Testis (tissue), 5 donors: ENCODE results near the gene ZNF83. TPM values are rescaled to one million over a fixed set of nuclear protein-coding genes. Genes with fewer than 3 reads are reported as not detected.
"Not testable (repeated sequence)": the region's sequence is repeated elsewhere in the genome, so short reads cannot be mapped to it uniquely, and the experiment has no call there.

Experiments used
- DNase-seq: peaks from one replicate; pipeline ENCODE4 v3.0.0-alpha.2; 2019
- H3K27ac ChIP-seq, 2 donors: fragments of 200-600 bp; sonication (generic); one replicate each; pipeline ENCODE4 v1.5.1; 2019
- H3K27me3 ChIP-seq: fragments of 200-600 bp; sonication (generic); one replicate; pipeline ENCODE4 v1.5.1; 2019
- H3K36me3 ChIP-seq: fragments of 200-600 bp; sonication (generic); one replicate; pipeline ENCODE4 v1.5.1; 2017; ENCODE audit warnings: low read depth; ENCODE audit errors: missing control alignments
- H3K4me1 ChIP-seq: fragments of 200-600 bp; sonication (generic); one replicate; pipeline ENCODE4 v1.5.1; 2019
- H3K4me3 ChIP-seq, 2 donors: fragments of 200-600 bp; sonication (generic); one replicate each; pipeline ENCODE4 v1.5.1; 2017 to 2019
- H3K9me3 ChIP-seq: fragments of 200-600 bp; sonication (generic); one replicate; pipeline ENCODE4 v1.5.1; 2017
- POLR2A ChIP-seq: fragments of 450-650 bp; IDR thresholded peaks from one replicate; pipeline ENCODE4 v1.6.1; 2017; ENCODE audit warnings: antibody characterized with exemption, mild to moderate bottlenecking, moderate library complexity
- whole genome bisulfite sequencing, 2 donors: methylation state at CpG; one replicate each; pipeline ENCODE4 v1.1.5; 2018; 5-methylcytosine and 5-hydroxymethylcytosine counted together
- intact Hi-C: fragments of 100-400 bp; cut with DNase I; formaldehyde crosslinking; loops from one replicate; pipeline ENCODE4 v1.15.1; 2023; ENCODE audit warnings: low total_unique reads
- long read RNA-seq, 2 donors: transcript quantifications; one replicate each; lab custom pipeline, GENCODE V29; 2026
- polyA plus RNA-seq: library from polyadenylated mRNA; stranded (reverse); fragments of 350-450 nt; fragmentation: Illumina TruSeq; extraction: RNeasy Lipid Tissue Mini Kit (QIAGEN cat#74804); gene quantifications from one replicate; pipeline ENCODE4 v1.2.3, GENCODE V29; 2014; ENCODE audit warnings: low read depth, low replicate concordance; ENCODE audit not compliant: insufficient read depth
- total RNA-seq, 2 donors: library from RNA; depleted of rRNA; stranded (reverse); fragments of >200 nt; gene quantifications; one replicate each; pipeline ENCODE4 v1.2.3, GENCODE V29; 2016
- TF ChIP-seq, protein P1 (sequence below), 3 experiments: fragments of 450-650 bp in 2 of 3; fragments of 200-600 bp in 1 of 3; sonication (generic) in 1 of 3; IDR thresholded peaks; one replicate each; pipeline ENCODE4 v1.5.1; 2016 to 2019; ENCODE audit warnings: antibody characterized with exemption in 3 of 3, mild to moderate bottlenecking in 2 of 3, moderate library complexity in 1 of 3

Gene ZNF83
- 10 to 100 TPM; 50.8 to 61.1 TPM for total RNA-seq
- polyA plus RNA-seq = 28.6 TPM
- long read RNA-seq, donor 1, transcript ZNF83-203 (2 exons, 3,743 nt) = major isoform, 34 of 40 reads
- long read RNA-seq, donor 1, partial matches to known transcripts = 0 of 40 reads
- long read RNA-seq, donor 1, other reads (novel, unspliced or antisense) = 0 of 40 reads
- long read RNA-seq, donor 2, transcript ZNF83-203 (2 exons, 3,743 nt) = major isoform, 9 of 18 reads
- long read RNA-seq, donor 2, partial matches to known transcripts = 8 of 18 reads
- long read RNA-seq, donor 2, other reads (novel, unspliced or antisense) = 0 of 18 reads

DNA sequence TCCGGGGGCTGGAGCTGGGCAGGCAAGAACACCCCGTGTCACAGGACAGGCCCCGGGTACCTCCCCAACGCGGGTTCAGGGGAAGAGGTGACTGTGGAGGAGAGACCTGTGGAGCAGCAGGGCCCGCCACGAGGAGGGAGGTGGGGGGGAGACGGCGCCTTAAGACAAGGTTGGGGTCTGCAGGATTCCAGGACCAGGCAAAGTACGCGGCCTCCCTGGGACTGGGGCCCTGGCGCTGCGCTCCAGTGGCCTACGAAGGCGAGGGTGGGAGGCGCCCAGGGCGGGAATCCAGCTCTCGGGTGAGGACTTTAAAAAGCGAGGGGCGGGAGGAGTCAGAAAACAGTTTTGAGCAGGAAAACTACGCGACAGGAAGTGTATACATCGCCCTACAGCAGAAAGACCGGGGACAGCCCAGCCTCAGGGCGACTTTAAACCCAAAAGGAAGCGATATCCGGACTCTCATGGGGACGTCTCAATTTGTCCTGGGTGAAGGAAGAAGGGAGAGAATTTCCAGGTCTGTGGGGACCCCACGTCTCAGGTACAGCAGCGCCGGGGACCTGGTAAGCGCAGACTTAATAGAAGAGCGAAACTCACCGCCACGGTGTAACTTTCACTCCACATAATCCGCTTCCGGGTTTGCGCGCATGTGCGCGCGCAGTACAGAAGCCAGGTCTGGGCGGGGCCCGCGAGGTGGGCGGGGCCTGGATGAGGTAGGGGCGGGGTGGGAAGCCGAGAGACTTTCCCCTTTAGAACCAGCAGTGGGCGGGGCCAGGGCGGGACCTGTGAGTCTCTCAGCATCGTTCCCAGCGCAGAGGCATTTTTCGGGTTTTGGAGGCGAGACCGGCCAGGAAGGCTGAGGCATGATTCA lies at the start of gene ZNF83:
Gene ZNF83, minus strand, starts transcription at position 638 of the 868 bp plus-strand sequence.
- peak within 1 kb of the TSS; percentile 65 to 80 for H3K27ac ChIP-seq
- intact Hi-C loops = no loop called here
- H3K4me3 ChIP-seq = peak within 1 kb of the TSS; percentile 82 to 84
- TF ChIP-seq, protein P1, sequence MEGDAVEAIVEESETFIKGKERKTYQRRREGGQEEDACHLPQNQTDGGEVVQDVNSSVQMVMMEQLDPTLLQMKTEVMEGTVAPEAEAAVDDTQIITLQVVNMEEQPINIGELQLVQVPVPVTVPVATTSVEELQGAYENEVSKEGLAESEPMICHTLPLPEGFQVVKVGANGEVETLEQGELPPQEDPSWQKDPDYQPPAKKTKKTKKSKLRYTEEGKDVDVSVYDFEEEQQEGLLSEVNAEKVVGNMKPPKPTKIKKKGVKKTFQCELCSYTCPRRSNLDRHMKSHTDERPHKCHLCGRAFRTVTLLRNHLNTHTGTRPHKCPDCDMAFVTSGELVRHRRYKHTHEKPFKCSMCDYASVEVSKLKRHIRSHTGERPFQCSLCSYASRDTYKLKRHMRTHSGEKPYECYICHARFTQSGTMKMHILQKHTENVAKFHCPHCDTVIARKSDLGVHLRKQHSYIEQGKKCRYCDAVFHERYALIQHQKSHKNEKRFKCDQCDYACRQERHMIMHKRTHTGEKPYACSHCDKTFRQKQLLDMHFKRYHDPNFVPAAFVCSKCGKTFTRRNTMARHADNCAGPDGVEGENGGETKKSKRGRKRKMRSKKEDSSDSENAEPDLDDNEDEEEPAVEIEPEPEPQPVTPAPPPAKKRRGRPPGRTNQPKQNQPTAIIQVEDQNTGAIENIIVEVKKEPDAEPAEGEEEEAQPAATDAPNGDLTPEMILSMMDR (IDR thresholded peaks at IDR 0.05) = no peak
- TF ChIP-seq POLR2A = no peak
- no peaks in the 10 kb centered on the region for H3K4me1 ChIP-seq
- H3K27me3 ChIP-seq = no peaks in the 10 kb centered on the region
- H3K9me3 ChIP-seq = no peaks in the 10 kb centered on the region
- H3K36me3 ChIP-seq = no peaks in the 10 kb centered on the region
- WGBS, 2 donors = 0% methylated on average over 40 to 55 of the region's 55 CpGs
- peak; percentile 98 for DNase-seq

DNA sequence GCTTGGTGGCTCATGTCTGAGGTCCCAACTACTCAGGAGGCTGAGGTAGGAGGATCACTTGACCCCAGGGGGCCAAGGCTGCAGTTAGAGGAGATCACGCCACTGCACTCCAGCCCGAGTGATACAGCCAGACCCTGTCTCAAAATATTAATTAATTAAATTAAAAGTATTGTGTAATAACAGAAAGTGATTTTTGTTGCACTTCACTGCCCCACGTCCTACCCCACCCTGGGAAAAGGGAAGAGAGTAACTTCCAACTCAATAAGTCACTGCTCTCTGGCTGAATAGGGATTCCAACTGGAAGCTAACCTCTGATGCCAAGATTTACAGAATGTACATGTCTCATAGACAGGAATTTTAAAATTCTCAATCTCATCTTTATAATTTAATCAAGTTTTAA lies 49.5 kb upstream of the ZNF83 start:
- Histone ChIP-seq H3K9me3 (no peaks in the 10 kb centered on the region), H3K27me3 (no peaks in the 10 kb centered on the region), H3K36me3 (no peaks in the 10 kb centered on the region), H3K27ac (no peak overlapping the region), H3K4me1 (no peaks in the 10 kb centered on the region), H3K4me3 (no peak overlapping the region)
- no peak for DNase-seq
- 92 to 94% methylated on average over 3 of the region's 3 CpGs for WGBS, 2 donors
- TF ChIP-seq POLR2A = no peak
- intact Hi-C loops = no loop called here

DNA sequence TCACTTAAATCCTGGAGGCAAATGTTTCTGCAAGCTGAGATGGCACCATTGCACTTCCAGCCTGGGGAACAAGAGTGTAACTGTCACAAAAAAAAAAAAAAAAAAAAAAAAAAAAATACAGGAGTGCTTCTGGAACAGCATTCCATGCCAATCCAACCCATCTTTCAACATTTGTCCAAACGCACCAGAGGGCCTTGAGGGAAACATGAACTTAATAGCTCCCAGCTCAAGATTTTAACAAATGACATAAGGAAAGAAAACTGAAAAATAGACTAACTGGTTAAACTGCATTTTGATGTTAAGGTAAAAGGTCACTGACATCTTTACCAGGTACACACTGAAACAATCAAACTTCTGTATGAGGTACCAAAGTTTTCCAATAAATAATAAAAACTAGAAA lies 47.7 kb upstream of the ZNF83 start:
- WGBS, 2 donors = 54 to 65% methylated on average over 1 of the region's 1 CpG

DNA sequence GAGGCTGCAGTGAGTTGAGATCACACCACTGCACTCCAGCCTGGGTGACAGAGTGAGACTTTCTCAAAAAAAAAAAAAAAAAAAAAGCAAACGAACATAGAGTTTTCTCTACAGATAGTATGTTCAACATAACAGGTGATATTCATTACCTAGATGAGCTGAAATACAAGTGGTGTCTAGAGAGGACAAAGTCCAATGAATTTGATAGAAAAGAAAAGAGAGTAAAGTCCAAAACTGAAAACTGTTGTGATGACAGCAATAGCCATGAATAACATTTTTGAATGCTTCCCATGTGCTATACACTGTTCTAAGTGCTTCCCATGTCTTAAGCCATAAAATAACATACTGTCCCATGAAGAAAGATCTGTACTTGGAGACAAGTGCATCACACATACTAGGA lies 43.1 kb upstream of the ZNF83 start:
- H3K4me3 ChIP-seq, H3K9me3 ChIP-seq, H3K4me1 ChIP-seq, H3K27ac ChIP-seq, DNase-seq, intact Hi-C loops, H3K27me3 ChIP-seq, H3K36me3 ChIP-seq: not testable (repeated sequence)
- WGBS, 2 donors = 56 to 63% methylated on average over 1 of the region's 1 CpG

More for the DNA sequence above, 47.7 kb upstream of the ZNF83 start:
- Histone ChIP-seq H3K36me3 (no peaks in the 10 kb centered on the region), H3K4me1 (no peaks in the 10 kb centered on the region), H3K27me3 (no peaks in the 10 kb centered on the region), H3K27ac (no peak overlapping the region), H3K4me3 (no peak overlapping the region), H3K9me3 (no peaks in the 10 kb centered on the region)
- intact Hi-C loops = no loop called here
- no peak for DNase-seq
- TF ChIP-seq, protein P1 (IDR thresholded peaks at IDR 0.05) = no peak
- TF ChIP-seq POLR2A = no peak

DNA sequence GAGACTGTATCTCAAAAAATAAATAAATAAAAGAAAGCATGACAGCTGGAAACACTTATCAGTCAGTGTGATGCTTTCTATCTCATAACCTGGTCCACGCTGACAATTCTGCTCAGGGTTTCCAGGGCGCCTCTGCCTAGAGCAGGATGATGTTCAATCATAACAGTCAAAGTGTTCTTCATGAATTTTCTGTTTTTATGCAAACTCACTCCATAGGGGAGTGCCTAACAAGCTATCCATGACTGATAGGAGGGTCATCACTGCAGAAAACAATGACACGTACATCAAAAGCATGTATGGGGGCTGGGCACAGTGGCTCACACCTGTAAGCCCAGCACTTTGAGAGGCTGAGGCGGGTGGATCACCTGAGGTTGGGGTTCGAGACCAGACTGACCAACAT lies 41.4 kb upstream of the ZNF83 start:
- TF ChIP-seq POLR2A = no peak
- TF ChIP-seq, protein P1 (IDR thresholded peaks at IDR 0.05) = no peak
- H3K36me3 ChIP-seq = no peaks in the 10 kb centered on the region
- H3K9me3 ChIP-seq = no peaks in the 10 kb centered on the region
- DNase-seq = no peak
- 88 to 89% methylated on average over 5 of the region's 5 CpGs for WGBS, 2 donors
- no peak overlapping the region for H3K27ac ChIP-seq
- H3K4me3 ChIP-seq = no peak overlapping the region
- no peaks in the 10 kb centered on the region for H3K27me3 ChIP-seq
- H3K4me1 ChIP-seq = no peaks in the 10 kb centered on the region
- intact Hi-C loops = no loop called here

DNA sequence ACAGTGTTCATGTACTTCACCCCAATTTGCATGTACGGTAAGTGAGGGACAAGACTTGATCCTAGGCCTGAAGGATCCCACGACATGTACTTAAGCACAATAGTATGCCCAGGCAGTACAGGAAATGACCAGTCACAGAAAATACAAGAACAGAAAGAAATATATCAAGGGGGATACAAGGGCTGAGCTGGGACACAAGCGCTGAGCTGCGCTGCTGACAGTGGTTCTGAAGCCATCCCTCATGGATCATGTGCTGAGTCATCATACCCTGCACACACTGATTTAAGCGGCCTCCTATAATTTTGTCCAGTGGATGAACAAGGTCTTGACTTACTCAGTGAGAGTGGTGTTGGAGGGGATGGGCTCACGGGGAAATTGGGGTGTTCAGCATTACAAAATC lies 37.1 kb upstream of the ZNF83 start:
- H3K9me3 ChIP-seq, H3K4me1 ChIP-seq, H3K4me3 ChIP-seq, H3K27me3 ChIP-seq, H3K27ac ChIP-seq, H3K36me3 ChIP-seq, DNase-seq, intact Hi-C loops: not testable (repeated sequence)
- 83 to 90% methylated on average over 4 to 6 of the region's 6 CpGs for WGBS, 2 donors
